ENCODE results near the gene DAB2IP.

Gene DAB2IP

DNA sequence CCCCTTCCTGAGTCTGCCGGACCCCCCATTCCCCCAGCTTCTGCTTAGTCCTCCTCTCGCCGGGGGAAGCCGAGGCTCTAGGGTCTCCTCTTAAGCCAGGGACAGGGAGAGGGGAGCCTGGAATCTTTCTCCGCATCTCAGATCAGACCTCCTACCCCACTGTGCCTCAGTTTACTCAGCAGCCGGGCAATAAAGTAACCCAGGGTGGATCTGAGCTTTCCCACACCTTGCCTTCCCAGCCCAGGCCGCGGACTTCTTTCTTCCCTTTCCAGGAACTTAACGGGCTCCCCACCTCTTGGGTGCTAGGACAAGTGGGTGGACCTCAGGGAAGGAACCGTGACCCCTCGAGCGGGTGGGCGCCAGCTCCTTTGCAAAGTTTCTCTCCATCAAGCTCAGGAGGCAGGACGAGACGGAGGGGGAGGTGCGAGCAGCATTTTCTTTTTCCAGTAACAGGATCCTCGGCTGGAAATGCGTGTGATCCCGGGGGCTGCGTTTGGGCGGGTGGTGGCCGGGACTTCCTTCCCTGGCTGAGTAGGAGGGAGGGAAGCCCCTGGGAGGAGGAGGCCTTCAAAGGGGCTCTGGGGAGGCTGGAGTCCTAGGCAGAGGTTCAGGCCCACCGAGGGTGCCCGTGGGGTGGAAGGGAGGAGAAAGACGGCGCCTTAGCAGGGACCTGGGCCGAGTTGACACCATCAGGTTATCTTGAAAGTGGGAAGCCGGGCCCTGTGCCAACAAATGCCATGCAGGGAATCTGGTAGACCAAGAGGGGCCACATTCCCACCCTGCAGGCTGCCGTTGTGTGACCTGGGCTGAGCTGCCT is 795 bp downstream of the DAB2IP start:
- Histone ChIP-seq H3K27ac (ENCODE audit: low read length, poor library complexity, severe bottlenecking) (no peak overlapping the region), H3K18ac (ENCODE audit: low read depth in 1 of 2, low read length in 2 of 2) (peak overlapping the region; percentile 38 to 52), H3K4me1 (ENCODE audit: control insufficient read depth, insufficient read depth, low read depth, low read length) (peaks cover 37% of the 10 kb centered on the region), H3K4me2 (ENCODE audit: low read length, poor library complexity, severe bottlenecking) (peak overlapping the region; percentile 99), H4K8ac (ENCODE audit: low read length) (no peak overlapping the region), H3K36me3 (ENCODE audit: control insufficient read depth in 1 of 2, insufficient read depth in 2 of 2, low read depth in 1 of 2, low read length in 2 of 2) (peaks cover 0 to 12% of the 10 kb centered on the region in 2 experiments), H2BK5ac (ENCODE audit: low read depth, low read length, poor library complexity, severe bottlenecking) (no peak overlapping the region), H2BK15ac (ENCODE audit: low read depth, poor library complexity, severe bottlenecking) (no peak overlapping the region), H4K91ac (ENCODE audit: low read length) (no peak overlapping the region), H3K14ac (ENCODE audit: low read length in 2 of 2) (no peak overlapping the region), H2BK12ac (ENCODE audit: low read length in 2 of 2) (peak overlapping the region in 1 of 2 experiments; percentile 21), H2BK120ac (ENCODE audit: low read depth, low read length) (peak overlapping the region; percentile 15), H3K4me3 (ENCODE audit: insufficient read depth in 1 of 2, low read depth in 1 of 2, low read length in 2 of 2) (peak overlapping the region; percentile 58 to 60), H3K27me3 (ENCODE audit: control insufficient read depth in 1 of 2, insufficient read depth in 1 of 2, low read length in 2 of 2) (peaks cover 0 to 76% of the 10 kb centered on the region in 2 experiments), H3K9ac (ENCODE audit: low read length) (peak overlapping the region; percentile 55), H3K9me3 (ENCODE audit: control insufficient read depth, low read length) (no peaks in the 10 kb centered on the region), H2AFZ (ENCODE audit: low read depth, low read length) (no peak overlapping the region), H2AK5ac (ENCODE audit: low read length, severe bottlenecking) (no peak overlapping the region), H3K23ac (ENCODE audit: low read length in 2 of 2) (peak overlapping the region in 1 of 2 experiments; percentile 27), H3K79me1 (replicated peaks; ENCODE audit: low read length, poor library complexity, severe bottlenecking) (peaks cover 33% of the 10 kb centered on the region), H3K4ac (ENCODE audit: low read depth in 1 of 2, low read length in 2 of 2) (no peak overlapping the region)
- DNase-seq, result peak; percentile 59
- 2% methylated on average over 27 of the region's 29 CpGs for WGBS

DNA sequence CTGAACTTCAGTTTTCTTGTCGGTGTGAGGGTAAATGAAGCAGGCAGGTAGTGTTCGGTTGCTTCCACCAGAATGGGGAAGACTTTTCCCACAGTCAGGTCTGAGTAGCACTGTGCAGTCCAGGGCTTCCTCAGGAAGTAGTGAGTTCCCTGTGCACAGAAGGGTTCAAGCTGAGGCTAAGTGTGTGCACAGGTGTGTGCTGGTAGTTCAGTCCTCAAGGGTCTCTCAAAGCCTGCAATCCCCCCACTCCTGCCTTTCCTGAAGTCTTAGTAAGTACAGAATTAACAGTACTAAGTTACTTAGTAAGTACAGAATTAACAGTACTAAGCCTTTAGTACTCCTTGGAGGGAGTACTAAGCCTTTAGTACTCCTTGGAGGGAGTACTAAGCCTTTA is 1.4 kb downstream of the DAB2IP start:
- peak overlapping the region in 1 of 2 experiments; percentile 60 for H3K4me3 ChIP-seq (ENCODE audit: insufficient read depth in 1 of 2, low read depth in 1 of 2, low read length in 2 of 2)
- H3K4me2 ChIP-seq (ENCODE audit: low read length, poor library complexity, severe bottlenecking), result peak overlapping the region; percentile 99
- no peak overlapping the region for H2AK5ac ChIP-seq (ENCODE audit: low read length, severe bottlenecking)
- H3K36me3 ChIP-seq (ENCODE audit: control insufficient read depth in 1 of 2, insufficient read depth in 2 of 2, low read depth in 1 of 2, low read length in 2 of 2), result peaks cover 0 to 17% of the 10 kb centered on the region in 2 experiments
- no peak for DNase-seq
- H3K4ac ChIP-seq (ENCODE audit: low read depth in 1 of 2, low read length in 2 of 2), result no peak overlapping the region
- H3K9me3 ChIP-seq (ENCODE audit: control insufficient read depth, low read length), result no peaks in the 10 kb centered on the region
- H3K9ac ChIP-seq (ENCODE audit: low read length), result no peak overlapping the region
- no peak overlapping the region for H3K27ac ChIP-seq (ENCODE audit: low read length, poor library complexity, severe bottlenecking)
- 48% methylated on average over 2 of the region's 2 CpGs for WGBS
- H4K91ac ChIP-seq (ENCODE audit: low read length), result no peak overlapping the region
- H3K14ac ChIP-seq (ENCODE audit: low read length in 2 of 2), result no peak overlapping the region
- peaks cover 39% of the 10 kb centered on the region for H3K79me1 ChIP-seq (replicated peaks; ENCODE audit: low read length, poor library complexity, severe bottlenecking)
- H2BK5ac ChIP-seq (ENCODE audit: low read depth, low read length, poor library complexity, severe bottlenecking), result no peak overlapping the region
- no peak overlapping the region for H4K8ac ChIP-seq (ENCODE audit: low read length)
- H3K18ac ChIP-seq (ENCODE audit: low read depth in 1 of 2, low read length in 2 of 2), result no peak overlapping the region
- H2BK15ac ChIP-seq (ENCODE audit: low read depth, poor library complexity, severe bottlenecking), result no peak overlapping the region
- H3K4me1 ChIP-seq (ENCODE audit: control insufficient read depth, insufficient read depth, low read depth, low read length), result peaks cover 37% of the 10 kb centered on the region
- no peak overlapping the region for H2BK120ac ChIP-seq (ENCODE audit: low read depth, low read length)
- H3K27me3 ChIP-seq (ENCODE audit: control insufficient read depth in 1 of 2, insufficient read depth in 1 of 2, low read length in 2 of 2), result peaks cover 0 to 80% of the 10 kb centered on the region in 2 experiments
- H2AFZ ChIP-seq (ENCODE audit: low read depth, low read length), result no peak overlapping the region
- no peak overlapping the region for H3K23ac ChIP-seq (ENCODE audit: low read length in 2 of 2)
- H2BK12ac ChIP-seq (ENCODE audit: low read length in 2 of 2), result no peak overlapping the region

DNA sequence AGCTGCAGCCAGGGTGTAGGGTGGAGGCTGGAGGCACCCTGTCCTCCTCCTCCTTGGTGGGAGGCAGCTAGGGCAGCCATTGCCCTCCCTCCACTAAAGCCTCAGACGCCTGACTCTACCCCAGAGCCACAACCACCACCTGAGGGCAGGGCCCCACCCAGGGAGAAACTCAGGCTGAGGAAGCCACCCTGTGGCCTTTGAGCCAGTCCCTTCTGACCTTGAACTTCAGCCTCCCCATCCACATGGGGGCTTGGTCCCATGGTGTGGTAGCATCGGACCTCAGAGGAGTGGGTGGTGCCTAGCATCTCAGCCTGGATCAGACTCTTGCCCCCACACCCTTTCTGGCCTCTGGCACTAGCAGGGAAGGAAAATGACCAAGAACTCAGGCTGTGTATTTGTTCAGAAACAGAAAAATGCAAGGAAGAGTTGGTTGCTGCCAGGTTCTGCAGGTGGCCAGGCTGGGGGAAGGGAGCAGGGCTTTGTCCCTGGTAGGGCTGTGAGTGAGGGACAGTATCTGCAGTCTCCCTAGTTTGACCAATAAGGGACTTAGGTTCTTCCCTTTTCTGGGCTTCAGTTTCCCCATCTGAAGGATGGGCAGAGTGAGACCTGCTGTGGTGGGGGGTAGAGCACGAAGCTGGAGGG is 3.2 kb downstream of the DAB2IP start:
- H3K4me2 ChIP-seq (ENCODE audit: low read length, poor library complexity, severe bottlenecking), result no peak overlapping the region
- H3K9ac ChIP-seq (ENCODE audit: low read length), result no peak overlapping the region
- no peak overlapping the region for H2BK15ac ChIP-seq (ENCODE audit: low read depth, poor library complexity, severe bottlenecking)
- peaks cover 0 to 17% of the 10 kb centered on the region in 2 experiments for H3K36me3 ChIP-seq (ENCODE audit: control insufficient read depth in 1 of 2, insufficient read depth in 2 of 2, low read depth in 1 of 2, low read length in 2 of 2)
- H3K27ac ChIP-seq (ENCODE audit: low read length, poor library complexity, severe bottlenecking), result no peak overlapping the region
- no peak overlapping the region for H2BK5ac ChIP-seq (ENCODE audit: low read depth, low read length, poor library complexity, severe bottlenecking)
- peaks cover 43% of the 10 kb centered on the region for H3K79me1 ChIP-seq (replicated peaks; ENCODE audit: low read length, poor library complexity, severe bottlenecking)
- H3K18ac ChIP-seq (ENCODE audit: low read depth in 1 of 2, low read length in 2 of 2), result no peak overlapping the region
- DNase-seq, result no peak
- peaks cover 0 to 86% of the 10 kb centered on the region in 2 experiments for H3K27me3 ChIP-seq (ENCODE audit: control insufficient read depth in 1 of 2, insufficient read depth in 1 of 2, low read length in 2 of 2)
- H2AFZ ChIP-seq (ENCODE audit: low read depth, low read length), result no peak overlapping the region
- no peak overlapping the region for H3K14ac ChIP-seq (ENCODE audit: low read length in 2 of 2)
- no peak overlapping the region for H2BK120ac ChIP-seq (ENCODE audit: low read depth, low read length)
- H3K4me3 ChIP-seq (ENCODE audit: insufficient read depth in 1 of 2, low read depth in 1 of 2, low read length in 2 of 2), result no peak overlapping the region
- H3K4me1 ChIP-seq (ENCODE audit: control insufficient read depth, insufficient read depth, low read depth, low read length), result peaks cover 26% of the 10 kb centered on the region
- H3K4ac ChIP-seq (ENCODE audit: low read depth in 1 of 2, low read length in 2 of 2), result no peak overlapping the region
- no peak overlapping the region for H2AK5ac ChIP-seq (ENCODE audit: low read length, severe bottlenecking)
- H3K9me3 ChIP-seq (ENCODE audit: control insufficient read depth, low read length), result no peaks in the 10 kb centered on the region
- no peak overlapping the region for H4K8ac ChIP-seq (ENCODE audit: low read length)
- H4K91ac ChIP-seq (ENCODE audit: low read length), result no peak overlapping the region
- WGBS, result 95% methylated on average over 3 of the region's 3 CpGs
- H2BK12ac ChIP-seq (ENCODE audit: low read length in 2 of 2), result no peak overlapping the region
- no peak overlapping the region for H3K23ac ChIP-seq (ENCODE audit: low read length in 2 of 2)

DNA sequence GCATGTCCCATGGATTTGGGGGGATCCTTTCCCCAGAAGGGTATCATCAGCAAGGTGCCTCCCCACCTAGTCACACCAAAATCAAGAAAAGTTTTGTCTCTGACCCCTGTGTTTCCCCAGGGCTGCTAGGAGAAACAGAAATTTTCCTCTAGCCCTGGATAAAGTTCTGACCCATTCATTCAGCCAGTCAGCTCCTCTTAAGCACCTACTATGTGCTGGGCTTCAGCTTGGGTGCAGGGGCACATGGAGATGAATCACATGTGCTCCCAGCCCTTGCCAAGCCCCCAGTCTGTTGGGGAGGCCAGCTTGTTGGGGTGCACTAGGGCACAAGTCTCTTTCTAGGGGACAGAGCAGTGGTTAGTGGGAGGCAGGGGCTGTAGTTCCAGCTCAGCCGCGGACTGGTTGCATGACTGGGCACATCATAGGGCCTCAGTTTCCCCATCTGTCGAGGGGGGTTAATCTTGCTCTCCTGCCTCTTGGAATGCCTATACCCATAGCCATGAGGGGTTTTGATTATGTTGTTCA is 3.9 kb downstream of the DAB2IP start:
- Histone ChIP-seq H3K27ac (ENCODE audit: low read length, poor library complexity, severe bottlenecking) (no peak overlapping the region), H2AK5ac (ENCODE audit: low read length, severe bottlenecking) (no peak overlapping the region), H3K9ac (ENCODE audit: low read length) (no peak overlapping the region), H3K4ac (ENCODE audit: low read depth in 1 of 2, low read length in 2 of 2) (no peak overlapping the region), H3K4me1 (ENCODE audit: control insufficient read depth, insufficient read depth, low read depth, low read length) (peaks cover 21% of the 10 kb centered on the region), H2BK120ac (ENCODE audit: low read depth, low read length) (no peak overlapping the region), H3K4me2 (ENCODE audit: low read length, poor library complexity, severe bottlenecking) (no peak overlapping the region), H2BK5ac (ENCODE audit: low read depth, low read length, poor library complexity, severe bottlenecking) (no peak overlapping the region), H3K79me1 (replicated peaks; ENCODE audit: low read length, poor library complexity, severe bottlenecking) (peaks cover 47% of the 10 kb centered on the region), H3K9me3 (ENCODE audit: control insufficient read depth, low read length) (no peaks in the 10 kb centered on the region), H3K23ac (ENCODE audit: low read length in 2 of 2) (no peak overlapping the region), H3K18ac (ENCODE audit: low read depth in 1 of 2, low read length in 2 of 2) (no peak overlapping the region), H2AFZ (ENCODE audit: low read depth, low read length) (no peak overlapping the region), H3K14ac (ENCODE audit: low read length in 2 of 2) (no peak overlapping the region), H4K91ac (ENCODE audit: low read length) (no peak overlapping the region), H4K8ac (ENCODE audit: low read length) (peak overlapping the region; percentile 41), H3K27me3 (ENCODE audit: control insufficient read depth in 1 of 2, insufficient read depth in 1 of 2, low read length in 2 of 2) (peaks cover 0 to 87% of the 10 kb centered on the region in 2 experiments), H2BK15ac (ENCODE audit: low read depth, poor library complexity, severe bottlenecking) (no peak overlapping the region), H3K36me3 (ENCODE audit: control insufficient read depth in 1 of 2, insufficient read depth in 2 of 2, low read depth in 1 of 2, low read length in 2 of 2) (peaks cover 0 to 17% of the 10 kb centered on the region in 2 experiments), H3K4me3 (ENCODE audit: insufficient read depth in 1 of 2, low read depth in 1 of 2, low read length in 2 of 2) (no peak overlapping the region), H2BK12ac (ENCODE audit: low read length in 2 of 2) (no peak overlapping the region)
- 100% methylated on average over 3 of the region's 3 CpGs for WGBS
- DNase-seq, result no peak
